Measurements from ENCODE around the gene HSPB6.
"Not testable (repeated sequence)": the region's sequence is repeated elsewhere in the genome, so short reads cannot be mapped to it uniquely, and the experiment has no call there.

HSPB6 gene

GRCh38 chr19:35785339-35785627, 28.5 kb upstream of the HSPB6 start:
- DNase-seq (ENCODE audit: low spot score), result no peak

- DNase-seq (ENCODE audit: low spot score), result no peak
These were observed 27.9 kb upstream of the HSPB6 start for GRCh38 chr19:35784503-35785338.

- DNase-seq (ENCODE audit: low spot score), result no peak
These were observed 26.9 kb upstream of the HSPB6 start for GRCh38 chr19:35783469-35784434.

- no peak for DNase-seq (ENCODE audit: low spot score)
These were observed 25.8 kb upstream of the HSPB6 start for GRCh38 chr19:35782589-35782988.

GRCh38 chr19:35781650-35782049, 24.8 kb upstream of the HSPB6 start:
- DNase-seq (ENCODE audit: low spot score), result no peak

GRCh38 chr19:35780717-35781116, 23.9 kb upstream of the HSPB6 start:
- no peak for DNase-seq (ENCODE audit: low spot score)

GRCh38 chr19:35780058-35780457, 23.2 kb upstream of the HSPB6 start:
- no peak for DNase-seq (ENCODE audit: low spot score)

- DNase-seq (ENCODE audit: low spot score), result no peak
These were observed 22.2 kb upstream of the HSPB6 start for GRCh38 chr19:35779033-35779432.

- no peak for DNase-seq (ENCODE audit: low spot score)
These were observed 21.1 kb upstream of the HSPB6 start for GRCh38 chr19:35777961-35778360.

- no peak for DNase-seq (ENCODE audit: low spot score)
These were observed 20.4 kb upstream of the HSPB6 start for GRCh38 chr19:35777086-35777841.

- no peak for DNase-seq (ENCODE audit: low spot score)
These were observed 19.4 kb upstream of the HSPB6 start for GRCh38 chr19:35776102-35776788.

GRCh38 chr19:35775298-35776101, 18.7 kb upstream of the HSPB6 start, which contains the start of gene ARHGAP33:
TSS of gene ARHGAP33 (plus strand) at chr19:35775564. CDS start at chr19:35775659, 95 bp downstream.
- DNase-seq (ENCODE audit: low spot score), result peak; percentile 99

- DNase-seq (ENCODE audit: low spot score), result no peak
These were observed 18.1 kb upstream of the HSPB6 start for GRCh38 chr19:35775046-35775297.

GRCh38 chr19:35774274-35775045, 17.6 kb upstream of the HSPB6 start:
- DNase-seq (ENCODE audit: low spot score), result no peak

GRCh38 chr19:35773020-35773806, 16.4 kb upstream of the HSPB6 start:
- no peak for DNase-seq (ENCODE audit: low spot score)

- DNase-seq (ENCODE audit: low spot score), result not testable (repeated sequence)
These were observed 15.5 kb upstream of the HSPB6 start for GRCh38 chr19:35772362-35772761.

- DNase-seq (ENCODE audit: low spot score), result no peak
These were observed 11.2 kb upstream of the HSPB6 start for GRCh38 chr19:35768082-35768421.

- no peak for DNase-seq (ENCODE audit: low spot score)
These were observed 10.7 kb upstream of the HSPB6 start for GRCh38 chr19:35767288-35768081.

Measured in cerebellar cortex (tissue), 1 donor.